IPS DF 19.7 (cell line): Measurements from ENCODE around the gene BEND5.

Experiments
- DNase-seq: peaks from one replicate; pipeline ENCODE4 v3.0.0-alpha.2; 2013; ENCODE audit warnings: low read depth, low spot score

The BEND5 gene

DNA sequence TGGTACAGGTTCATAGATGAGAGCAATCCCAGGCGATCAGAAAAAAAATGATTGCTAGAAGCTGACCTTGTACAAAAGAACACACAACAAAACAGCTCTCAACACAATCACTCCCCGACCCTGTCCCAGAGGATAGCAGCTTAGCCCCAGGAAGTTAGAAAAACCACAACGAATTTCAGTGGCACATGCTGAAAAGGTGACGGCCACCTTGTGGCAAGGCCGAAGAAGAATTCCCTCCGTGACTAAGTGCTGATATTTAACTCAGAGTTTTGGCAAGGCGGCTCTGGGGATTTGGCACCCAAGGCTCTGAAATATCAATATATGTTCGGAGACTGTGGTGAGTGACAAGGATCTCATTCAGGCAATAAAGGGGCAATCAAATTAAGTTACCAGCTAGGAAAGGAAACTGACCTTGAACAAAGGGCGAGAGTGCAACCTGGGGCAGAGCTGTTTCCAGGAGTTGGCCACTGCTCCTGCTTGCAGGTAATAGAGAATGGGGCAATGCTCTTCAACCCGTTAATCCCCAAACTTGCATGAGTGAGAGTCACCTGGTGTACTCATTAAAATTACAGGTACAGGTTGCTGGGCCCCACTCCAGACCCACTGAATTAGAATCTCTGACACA lies 96.2 kb downstream of the BEND5 start:
- DNase-seq = no peak

DNA sequence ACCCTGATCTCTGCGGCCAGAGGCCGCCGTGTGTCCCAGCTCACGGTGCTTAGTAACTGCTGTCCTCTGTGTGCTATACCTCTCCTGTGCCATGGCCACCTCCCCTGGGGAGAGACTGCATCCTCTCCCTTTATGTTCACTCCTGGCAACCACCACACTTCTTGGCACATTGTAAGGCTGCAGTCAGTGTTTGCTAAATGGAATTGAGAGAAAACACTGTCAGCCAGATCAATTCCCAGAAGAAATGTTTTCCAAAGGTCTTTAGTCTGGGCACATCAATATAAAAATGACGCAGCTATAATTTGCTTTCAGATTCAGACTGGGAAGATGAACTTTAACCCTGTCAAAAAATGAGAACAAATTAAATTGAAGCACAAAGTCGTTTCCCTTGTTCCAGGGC lies 96.8 kb downstream of the BEND5 start:
- DNase-seq = no peak

DNA sequence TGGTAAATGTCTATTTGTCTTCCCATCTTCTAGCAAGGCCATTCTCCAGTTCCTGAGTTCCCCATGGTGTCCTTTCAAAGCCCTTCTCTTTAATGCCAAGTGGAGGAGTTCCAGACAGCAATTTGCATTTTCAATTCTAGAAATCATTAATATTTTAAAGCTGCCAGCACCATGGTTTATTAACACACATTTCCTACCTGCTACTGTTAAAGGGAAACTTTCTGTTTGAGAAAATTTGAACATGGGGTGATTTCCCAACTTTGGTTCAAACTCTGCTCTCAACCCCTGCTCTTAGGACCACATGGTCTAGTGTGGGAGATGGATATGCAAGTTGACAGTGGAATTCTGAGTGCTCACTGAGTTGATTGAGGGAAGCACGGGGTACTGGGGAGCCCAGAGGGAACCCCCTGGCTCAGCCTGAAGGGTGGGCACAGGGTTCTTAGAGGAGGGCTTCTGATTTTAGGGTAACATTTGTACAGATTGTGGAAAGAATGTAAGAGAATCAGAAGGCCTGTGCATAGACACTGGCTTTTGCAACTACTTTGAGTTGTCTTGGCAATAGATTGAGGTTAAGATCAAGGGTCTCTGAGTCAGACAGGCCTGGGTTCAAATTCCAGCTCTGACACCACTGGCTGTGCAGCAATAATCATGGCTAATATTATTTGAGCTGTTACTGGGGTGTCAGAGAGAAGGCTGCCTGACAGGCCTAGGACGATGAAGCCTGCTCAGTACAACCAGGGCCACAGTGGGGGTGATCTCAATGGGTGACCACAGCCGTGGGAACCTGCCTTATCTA lies 97.8 kb downstream of the BEND5 start:
- no peak for DNase-seq
